GM12874 (cell line): ENCODE measurements around the gene ZNF254.
A peak's percentile ranks its signal among the peaks of the same experiment; 100 is the strongest.

Experiments
- TF ChIP-seq, protein P1 (sequence below): IDR thresholded peaks from 2 replicates; pipeline ENCODE4 v1.5.1; 2011; ENCODE audit warnings: low read depth, mild to moderate bottlenecking, control low read depth, low read length, moderate library complexity; ENCODE audit not compliant: insufficient read depth

ZNF254 gene

DNA sequence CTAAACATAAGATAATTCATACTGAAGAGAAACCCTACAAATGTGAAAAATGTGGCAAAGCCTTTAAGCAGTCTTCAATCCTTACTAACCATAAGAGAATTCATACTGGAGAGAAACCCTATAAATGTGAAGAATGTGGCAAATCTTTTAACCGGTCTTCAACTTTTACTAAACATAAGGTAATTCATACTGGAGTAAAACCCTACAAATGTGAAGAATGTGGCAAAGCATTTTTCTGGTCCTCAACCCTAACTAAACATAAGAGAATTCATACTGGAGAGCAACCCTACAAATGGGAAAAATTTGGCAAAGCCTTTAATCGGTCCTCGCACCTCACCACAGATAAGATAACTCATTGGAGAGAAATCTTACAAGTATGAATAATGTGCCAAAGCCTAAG, 40.6 kb downstream of the ZNF254 start:
- TF ChIP-seq, protein P1, sequence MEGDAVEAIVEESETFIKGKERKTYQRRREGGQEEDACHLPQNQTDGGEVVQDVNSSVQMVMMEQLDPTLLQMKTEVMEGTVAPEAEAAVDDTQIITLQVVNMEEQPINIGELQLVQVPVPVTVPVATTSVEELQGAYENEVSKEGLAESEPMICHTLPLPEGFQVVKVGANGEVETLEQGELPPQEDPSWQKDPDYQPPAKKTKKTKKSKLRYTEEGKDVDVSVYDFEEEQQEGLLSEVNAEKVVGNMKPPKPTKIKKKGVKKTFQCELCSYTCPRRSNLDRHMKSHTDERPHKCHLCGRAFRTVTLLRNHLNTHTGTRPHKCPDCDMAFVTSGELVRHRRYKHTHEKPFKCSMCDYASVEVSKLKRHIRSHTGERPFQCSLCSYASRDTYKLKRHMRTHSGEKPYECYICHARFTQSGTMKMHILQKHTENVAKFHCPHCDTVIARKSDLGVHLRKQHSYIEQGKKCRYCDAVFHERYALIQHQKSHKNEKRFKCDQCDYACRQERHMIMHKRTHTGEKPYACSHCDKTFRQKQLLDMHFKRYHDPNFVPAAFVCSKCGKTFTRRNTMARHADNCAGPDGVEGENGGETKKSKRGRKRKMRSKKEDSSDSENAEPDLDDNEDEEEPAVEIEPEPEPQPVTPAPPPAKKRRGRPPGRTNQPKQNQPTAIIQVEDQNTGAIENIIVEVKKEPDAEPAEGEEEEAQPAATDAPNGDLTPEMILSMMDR, result no peak

GRCh38 chr19:24140099-24140498, 53.1 kb downstream of the ZNF254 start:
- TF ChIP-seq, protein P1, result no peak

DNA sequence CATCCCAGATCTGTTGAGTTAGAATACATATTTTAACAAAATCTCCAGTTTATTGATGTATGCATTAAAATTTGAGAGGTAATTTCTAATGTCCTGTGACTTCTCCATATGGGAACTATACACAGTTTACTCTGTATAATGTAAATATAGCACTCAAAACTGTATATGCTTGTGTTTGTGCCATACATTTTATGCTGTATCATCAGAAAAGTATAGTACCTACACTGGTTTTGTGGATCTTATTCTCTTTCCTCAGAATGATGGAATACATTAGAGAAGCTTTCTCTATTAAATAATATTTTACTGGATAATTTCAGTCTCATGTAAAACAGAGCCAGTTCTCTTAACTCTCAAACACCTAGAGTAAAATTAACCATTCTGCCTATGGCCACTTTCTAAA, 53.6 kb downstream of the ZNF254 start:
- TF ChIP-seq, protein P1, result no peak

DNA sequence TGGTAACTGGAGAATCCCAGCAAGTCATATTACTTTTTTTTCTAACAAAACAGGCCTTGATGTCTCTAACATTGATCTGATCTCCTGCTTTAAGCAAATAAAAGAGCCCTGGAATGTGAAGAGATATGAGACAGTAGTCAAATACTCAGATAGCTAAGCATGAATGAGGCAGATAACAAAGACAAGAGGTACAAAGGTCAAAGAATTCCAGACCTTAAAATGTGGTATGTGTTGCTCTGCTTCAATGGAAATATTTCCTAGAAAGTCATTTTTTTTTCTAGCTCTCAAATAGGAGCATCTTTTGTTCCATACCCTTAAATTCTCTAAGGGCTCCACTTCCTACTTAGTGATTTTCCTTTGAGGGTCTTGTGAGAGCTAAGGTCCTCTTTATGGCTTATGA, 54.6 kb downstream of the ZNF254 start:
- TF ChIP-seq, protein P1, result no peak

DNA sequence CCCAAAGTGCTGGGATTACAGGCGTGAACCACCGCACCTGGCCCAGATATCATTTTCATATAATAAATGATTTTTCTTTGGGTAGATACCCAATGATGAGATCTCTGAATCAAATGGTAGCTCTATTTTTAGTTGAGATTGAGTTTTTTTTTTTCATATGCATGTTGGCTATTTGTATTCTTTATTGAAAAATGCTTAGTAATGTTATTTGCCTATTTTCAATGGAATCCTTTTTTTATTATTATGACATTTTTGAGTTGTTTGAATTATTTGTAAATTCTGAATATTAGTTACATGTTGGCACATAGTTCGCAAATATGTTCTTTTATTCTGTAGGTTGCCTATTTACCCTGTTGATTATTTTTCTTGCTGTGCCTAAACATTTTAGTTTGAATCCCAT, 55.8 kb downstream of the ZNF254 start:
- TF ChIP-seq, protein P1, result no peak

DNA sequence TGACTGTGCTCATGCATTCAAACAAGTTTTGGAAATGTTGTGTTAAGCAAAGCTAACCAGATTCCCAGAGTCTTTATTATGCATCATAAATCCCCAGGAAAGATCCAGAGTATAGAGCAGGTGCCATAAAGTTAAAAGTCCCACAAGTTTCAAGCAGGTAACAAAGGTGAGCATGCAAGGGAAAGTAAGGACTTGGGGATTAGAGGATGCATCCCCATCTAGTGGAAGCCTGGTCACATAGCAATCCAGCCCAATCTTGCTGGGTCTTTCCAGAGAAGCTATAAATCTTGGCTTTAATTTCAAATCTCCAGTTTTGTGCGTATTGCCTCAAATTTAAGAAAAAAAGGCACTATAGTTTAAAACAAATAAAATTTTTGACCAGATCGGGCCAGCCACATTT, 72.7 kb downstream of the ZNF254 start:
- TF ChIP-seq, protein P1, result 0 out of 2 replicates have a peak, but pooled peaks have one; percentile 22

DNA sequence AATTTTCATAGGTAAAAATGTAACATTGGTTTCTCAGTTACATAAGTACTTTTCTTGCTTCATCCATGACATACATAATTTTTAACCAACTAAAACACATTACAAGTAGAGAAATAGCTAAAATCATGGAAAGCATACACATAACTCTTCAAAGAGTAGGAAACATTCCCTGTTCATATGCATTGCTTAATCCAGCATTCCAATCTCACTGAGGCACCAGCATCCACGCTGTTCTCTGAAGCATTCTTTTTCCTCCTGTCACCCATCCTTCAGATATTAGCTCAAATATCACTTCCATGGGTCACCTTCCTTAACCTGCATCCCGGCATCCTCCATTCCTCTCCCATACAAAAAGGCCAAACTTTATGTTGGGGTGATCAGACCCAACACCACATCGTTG, 79.1 kb downstream of the ZNF254 start:
- TF ChIP-seq, protein P1, result no peak

- TF ChIP-seq, protein P1, result no peak
These were observed 86.9 kb downstream of the ZNF254 start for GRCh38 chr19:24173882-24174281.
